GM18858 (cell line): Measurements from ENCODE around the gene HTR6.
A peak's percentile ranks its signal among the peaks of the same experiment; 100 is the strongest.

Experiments
- ATAC-seq: cut with Tn5 transposase; IDR thresholded peaks from one replicate; pipeline ENCODE4 v1.9.1; 2021; ENCODE audit not compliant: unreplicated experiment

Gene HTR6

GRCh38 chr1:19685994-19686393, 21.3 kb downstream of the HTR6 start:
- no peak for ATAC-seq

DNA sequence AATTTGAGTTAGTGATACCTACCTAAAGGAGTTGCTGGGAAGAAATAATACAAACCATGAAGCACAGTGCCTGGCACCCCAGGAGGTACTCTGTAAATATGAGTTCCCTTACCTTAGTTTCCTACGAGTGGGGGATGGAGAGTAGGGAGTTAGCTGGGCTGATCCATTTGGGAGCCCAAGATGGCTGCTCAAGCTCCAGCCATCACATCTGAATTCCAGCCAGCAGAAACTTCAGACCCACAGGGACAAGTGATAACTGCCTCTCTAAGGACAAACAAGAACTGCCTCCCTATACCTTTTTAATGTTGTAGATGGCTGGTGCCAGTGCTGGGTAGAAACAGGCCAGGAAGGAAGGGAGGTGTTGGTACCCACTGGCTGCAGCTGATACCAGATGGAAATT, 22.7 kb downstream of the HTR6 start:
- ATAC-seq, result no peak

DNA sequence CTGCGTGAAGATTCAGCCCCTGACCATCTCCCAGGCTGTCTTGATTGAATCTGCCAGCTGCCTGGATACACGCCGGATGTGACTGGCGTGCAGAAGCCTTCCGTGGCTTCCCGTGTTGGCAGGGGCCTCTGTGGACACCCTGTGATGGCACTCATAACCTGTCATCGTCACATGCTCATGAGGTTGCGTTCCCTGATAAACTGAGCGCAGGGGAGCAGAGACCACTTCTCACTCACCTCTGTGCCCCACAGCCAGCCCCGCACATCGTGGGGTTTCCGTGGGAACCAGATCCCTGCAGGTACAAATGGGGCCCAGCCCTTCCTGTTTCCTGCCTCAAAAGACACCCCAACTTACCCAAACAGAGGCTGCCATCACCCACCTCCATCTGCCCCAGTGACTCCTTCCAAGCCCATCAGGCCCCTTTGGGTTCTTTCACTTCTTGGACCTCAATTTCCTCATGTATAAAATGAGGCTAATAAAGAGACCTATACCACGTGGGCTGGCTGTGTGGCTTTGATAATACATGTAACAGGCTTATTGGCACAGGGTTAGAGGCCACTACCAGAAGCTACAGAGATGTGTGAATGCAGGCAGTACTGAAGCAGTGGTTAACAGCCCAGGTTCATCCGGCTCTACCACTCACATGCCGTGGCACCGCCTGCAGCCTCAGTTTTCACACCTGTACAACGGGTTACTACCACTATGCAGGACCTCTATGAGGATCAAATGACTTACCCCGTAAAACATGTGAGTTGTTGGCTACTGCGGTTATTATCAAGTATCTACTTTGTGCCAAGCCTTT, 23.6 kb downstream of the HTR6 start:
- no peak for ATAC-seq

- ATAC-seq, result no peak
Measured at GRCh38 chr1:19689085-19689757, 24.5 kb downstream of the HTR6 start.

- ATAC-seq, result no peak
Measured at GRCh38 chr1:19689856-19690255, 25.2 kb downstream of the HTR6 start.

DNA sequence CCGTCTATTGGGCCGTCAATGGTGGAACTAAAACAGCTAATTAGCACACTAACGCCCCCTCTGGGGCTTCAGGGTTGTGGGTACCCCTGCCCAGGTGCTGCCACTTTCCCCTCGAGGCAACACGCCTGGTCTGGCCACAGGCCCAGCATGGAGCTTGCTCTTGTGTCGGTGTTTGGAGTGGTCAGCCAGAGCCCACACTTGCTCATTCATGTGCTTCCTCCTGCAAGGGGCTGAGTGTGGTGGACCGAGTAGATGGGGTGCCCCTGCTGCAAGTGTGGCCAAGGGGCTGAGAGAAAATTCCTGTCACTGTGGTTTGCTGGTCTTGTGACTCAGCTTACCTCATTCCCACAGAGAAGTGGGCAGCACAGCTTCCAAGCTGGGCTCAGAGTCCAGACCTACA, 25.7 kb downstream of the HTR6 start:
- ATAC-seq, result no peak

DNA sequence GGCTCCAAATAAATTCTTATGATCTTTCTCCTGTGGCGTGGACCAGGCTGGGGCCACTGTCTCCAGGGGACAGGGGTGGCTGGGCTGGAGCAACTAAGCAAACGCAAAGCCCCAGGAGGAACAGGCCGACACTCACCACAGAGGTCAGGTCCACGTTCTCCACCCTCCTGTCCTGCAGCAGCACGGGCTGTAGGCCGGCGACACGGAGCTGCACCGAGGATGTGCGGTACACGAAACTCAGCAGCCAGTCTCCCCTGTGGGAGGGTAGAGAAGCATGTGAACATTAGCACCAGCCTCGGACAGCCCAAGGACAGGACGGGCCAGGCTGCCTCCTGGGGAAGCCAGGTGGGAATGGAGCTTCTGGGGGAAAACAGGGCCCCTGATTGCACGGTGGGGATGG, 29.6 kb downstream of the HTR6 start:
- ATAC-seq, result no peak

- no peak for ATAC-seq
Measured at GRCh38 chr1:19695772-19696171, 31.1 kb downstream of the HTR6 start.

- ATAC-seq, result no peak
Measured at GRCh38 chr1:19696820-19697219, 32.1 kb downstream of the HTR6 start.

- no peak for ATAC-seq
Measured at GRCh38 chr1:19698181-19698580, 33.5 kb downstream of the HTR6 start.

- no peak for ATAC-seq
Measured at GRCh38 chr1:19700079-19700777, 35.6 kb downstream of the HTR6 start.

DNA sequence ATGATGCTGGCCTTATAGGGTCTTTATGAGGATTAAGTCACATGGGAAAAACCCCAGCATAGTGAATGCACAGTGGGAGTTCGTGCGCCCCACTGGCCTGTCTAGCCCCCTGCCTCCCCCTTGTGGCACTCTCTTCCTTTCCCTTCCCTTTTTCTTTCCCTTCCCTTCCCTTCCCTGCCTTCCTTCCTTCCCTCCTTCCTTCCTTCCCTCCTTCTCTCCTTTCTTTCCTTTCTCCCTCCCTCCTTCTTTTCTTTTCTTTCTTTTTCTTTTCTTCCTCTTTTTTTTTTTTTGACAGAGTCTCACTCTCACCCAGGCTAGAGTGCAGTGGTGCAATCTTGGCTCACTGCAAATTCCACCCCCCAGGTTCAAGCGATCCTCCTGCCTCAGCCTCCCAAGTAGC, 38.6 kb downstream of the HTR6 start:
- no peak for ATAC-seq

- no peak for ATAC-seq
Measured at GRCh38 chr1:19704247-19705113, 39.8 kb downstream of the HTR6 start.

GRCh38 chr1:19705464-19705863, 40.8 kb downstream of the HTR6 start:
- no peak for ATAC-seq

DNA sequence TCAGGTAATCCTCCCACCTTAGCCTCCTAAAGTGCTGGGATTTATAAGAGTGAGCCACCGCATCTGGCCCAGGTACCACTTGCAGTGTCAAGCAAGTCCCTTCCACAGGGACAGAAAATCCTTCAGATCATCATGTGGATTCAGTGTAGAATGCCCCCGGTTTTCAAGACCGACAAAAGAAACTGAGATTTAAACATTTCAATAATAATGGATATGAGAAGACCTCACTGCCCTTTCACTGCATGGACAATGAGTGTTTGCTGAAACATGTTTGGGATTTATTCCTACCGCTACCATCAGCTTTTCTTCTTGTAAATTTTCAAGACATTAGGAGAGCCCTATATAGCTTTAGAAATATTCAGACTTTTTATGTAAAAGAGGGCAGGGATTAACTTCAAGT, 41.5 kb downstream of the HTR6 start:
- no peak for ATAC-seq

DNA sequence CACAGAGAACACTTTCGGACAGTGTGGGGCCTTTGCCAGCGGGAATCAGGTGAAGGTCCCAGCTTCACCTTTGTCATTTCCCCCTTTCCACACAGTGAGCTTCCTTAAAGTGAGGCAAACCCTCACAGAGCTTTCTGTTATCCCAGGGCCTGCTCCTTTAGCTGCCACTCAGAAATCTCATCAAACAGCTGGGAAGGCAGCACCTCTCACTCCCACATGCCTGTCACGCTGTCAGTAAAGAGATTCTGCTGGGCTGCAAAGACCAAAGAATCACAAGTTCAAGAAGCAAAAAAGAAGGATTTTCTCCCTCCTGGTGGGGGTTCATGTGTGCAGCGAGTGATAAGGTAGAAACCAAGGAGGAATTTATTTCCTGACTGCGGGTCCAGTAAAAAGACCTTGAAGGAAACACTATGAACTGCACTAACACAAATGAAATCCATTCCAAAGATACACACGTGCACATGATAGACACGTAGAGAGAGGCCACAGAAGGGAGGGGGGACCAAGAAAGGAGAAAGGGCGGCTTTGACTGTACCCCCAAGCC, 44.0 kb downstream of the HTR6 start:
- ATAC-seq, result no peak

GRCh38 chr1:19709260-19709793, 44.7 kb downstream of the HTR6 start:
- ATAC-seq, result no peak

DNA sequence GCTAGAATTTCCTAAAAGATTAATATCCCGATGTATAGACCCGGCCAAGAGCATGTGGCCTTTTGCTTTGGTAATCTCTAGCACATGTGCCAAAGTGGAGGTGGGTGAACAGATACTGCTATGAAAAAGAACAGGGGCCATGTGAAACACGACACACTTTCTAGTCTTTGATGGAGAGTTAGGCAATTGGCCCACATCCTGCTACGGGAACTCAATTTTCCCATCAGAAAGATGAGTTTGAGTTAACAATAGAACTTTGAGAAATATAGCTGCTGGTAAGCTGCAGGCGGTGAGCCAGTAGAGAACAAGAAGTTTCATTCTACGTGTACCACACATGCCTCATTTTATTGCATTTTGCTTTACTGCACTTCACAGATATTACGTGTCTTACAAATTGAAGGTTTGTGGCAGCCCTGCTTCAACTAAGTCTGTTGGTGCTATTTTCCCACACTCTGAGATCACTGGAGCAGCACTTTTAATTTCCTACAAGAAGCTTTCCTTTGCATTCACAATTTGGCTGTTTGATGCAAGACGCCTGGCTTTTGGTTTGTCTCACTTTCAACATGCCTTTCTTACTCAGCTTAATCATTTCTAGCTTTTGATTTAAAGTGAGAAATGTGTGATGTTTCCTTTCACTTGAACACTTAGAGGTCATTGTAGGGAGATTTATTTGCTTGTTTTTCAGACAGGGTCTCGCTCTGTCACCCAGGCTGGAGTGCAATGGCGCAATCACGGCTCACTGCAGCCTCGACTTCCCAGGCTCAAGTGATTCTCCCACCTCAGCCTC, 46.3 kb downstream of the HTR6 start:
- peak; percentile 43 for ATAC-seq

GRCh38 chr1:19712928-19713327, 48.3 kb downstream of the HTR6 start:
- ATAC-seq, result no peak
